Neural crest cell (in vitro differentiated cells): ENCODE measurements around the gene CDH12. TPM values are rescaled to one million over a fixed set of nuclear protein-coding genes. Genes with fewer than 3 reads are reported as not detected.

Source experiments
- DNase-seq: peaks from one replicate; pipeline ENCODE4 v3.0.0; 2021; ENCODE audit warnings: low read depth, mixed read lengths, low spot score
- H3K27ac Mint-ChIP-seq: one replicate; pipeline ENCODE4 v1.8.0; 2021; ENCODE audit warnings: mild to moderate bottlenecking, mixed read lengths; ENCODE audit not compliant: unreplicated experiment
- H3K27me3 Mint-ChIP-seq: 2 replicates; pipeline ENCODE4 v1.8.0; 2021; ENCODE audit warnings: low read depth, mild to moderate bottlenecking, mixed read lengths
- H3K36me3 Mint-ChIP-seq: 2 replicates; pipeline ENCODE4 v1.8.0; 2021; ENCODE audit warnings: low read depth, mild to moderate bottlenecking, mixed read lengths
- H3K4me1 Mint-ChIP-seq: 2 replicates; pipeline ENCODE4 v1.8.0; 2021; ENCODE audit warnings: mixed read lengths
- H3K4me3 Mint-ChIP-seq: one replicate; pipeline ENCODE4 v1.8.0; 2021; ENCODE audit warnings: mild to moderate bottlenecking, mixed read lengths
- H3K9me3 Mint-ChIP-seq: 2 replicates; pipeline ENCODE4 v1.8.0; 2021; ENCODE audit warnings: mixed read lengths
- CTCF ChIP-seq: fragments of 200-600 bp; sonication (generic); conservative IDR thresholded peaks from 2 replicates; pipeline ENCODE4 v1.5.0; 2021; ENCODE audit warnings: antibody characterized with exemption, mild to moderate bottlenecking
- total RNA-seq: library from RNA; stranded (reverse); gene quantifications from 2 replicates; pipeline ENCODE4 v1.2.1, GENCODE V29; 2021

Gene CDH12
- total RNA-seq, 1 donor from 2014 or later = 0.07 TPM

GRCh38 chr5:22390888-22391287, 462.3 kb downstream of the CDH12 start:
- no peaks in the 10 kb centered on the region for H3K36me3 Mint-ChIP-seq
- H3K4me3 Mint-ChIP-seq = no peak overlapping the region
- H3K4me1 Mint-ChIP-seq = no peaks in the 10 kb centered on the region
- H3K27ac Mint-ChIP-seq = no peak overlapping the region
- no peaks in the 10 kb centered on the region for H3K27me3 Mint-ChIP-seq
- TF ChIP-seq CTCF = no peak
- no peak for DNase-seq
- no peaks in the 10 kb centered on the region for H3K9me3 Mint-ChIP-seq

- Mint-ChIP-seq H3K9me3 (peaks cover 6% of the 10 kb centered on the region), H3K4me1 (no peaks in the 10 kb centered on the region), H3K36me3 (no peaks in the 10 kb centered on the region), H3K4me3 (no peak overlapping the region), H3K27ac (no peak overlapping the region), H3K27me3 (no peaks in the 10 kb centered on the region)
- no peak for DNase-seq
- no peak for TF ChIP-seq CTCF
Measured at GRCh38 chr5:22372826-22373660, 480.1 kb downstream of the CDH12 start.

GRCh38 chr5:22372376-22372775, 480.8 kb downstream of the CDH12 start:
- H3K27ac Mint-ChIP-seq = no peak overlapping the region
- TF ChIP-seq CTCF = no peak
- no peak for DNase-seq

GRCh38 chr5:22354956-22355355, 498.2 kb downstream of the CDH12 start:
- no peaks in the 10 kb centered on the region for H3K27me3 Mint-ChIP-seq
- H3K4me1 Mint-ChIP-seq = no peaks in the 10 kb centered on the region
- TF ChIP-seq CTCF = no peak
- no peak overlapping the region for H3K4me3 Mint-ChIP-seq
- H3K36me3 Mint-ChIP-seq = no peaks in the 10 kb centered on the region
- no peaks in the 10 kb centered on the region for H3K9me3 Mint-ChIP-seq
- DNase-seq = no peak
- no peak overlapping the region for H3K27ac Mint-ChIP-seq

More at GRCh38 chr5:22372376-22372775, 480.8 kb downstream of the CDH12 start:
- H3K4me3 Mint-ChIP-seq = no peak overlapping the region
- H3K4me1 Mint-ChIP-seq = no peaks in the 10 kb centered on the region
- H3K36me3 Mint-ChIP-seq = no peaks in the 10 kb centered on the region
- peaks cover 6% of the 10 kb centered on the region for H3K9me3 Mint-ChIP-seq
- no peaks in the 10 kb centered on the region for H3K27me3 Mint-ChIP-seq

- Mint-ChIP-seq H3K4me3 (no peak overlapping the region), H3K4me1 (no peaks in the 10 kb centered on the region), H3K27me3 (no peaks in the 10 kb centered on the region), H3K9me3 (no peaks in the 10 kb centered on the region), H3K36me3 (no peaks in the 10 kb centered on the region), H3K27ac (no peak overlapping the region)
- no peak for DNase-seq
- no peak for TF ChIP-seq CTCF
Measured at GRCh38 chr5:22352493-22352892, 500.7 kb downstream of the CDH12 start.
